A549 (cell line): Measurements from ENCODE around the gene CSPG4. TPM values are rescaled to one million over a fixed set of nuclear protein-coding genes. Genes with fewer than 3 reads are reported as not detected.

ENCODE experiments used
- ATAC-seq, 2 experiments: fragments of 200-7000 bp in 1 of 2; fragments of >200 bp in 1 of 2; cut with Nextera tagmentation in 1 of 2; cut with Tn5 transposase in 1 of 2; 3 replicates each; pipeline versions ENCODE4 v1.8.0 to v1.9.1; 2018 to 2020; ENCODE audit warnings: mild to moderate bottlenecking in 1 of 2, moderate library complexity in 1 of 2
- CTCF ChIA-PET: fragments of 300-600 bp; sonication (Branson Sonifier 250); formaldehyde crosslinking; extraction: SDS; loops from one replicate; lab custom pipeline; 2021; ENCODE audit warnings: antibody characterized with exemption, inconsistent platforms; lab: Yijun Ruan, JAX
- POLR2A ChIA-PET: fragments of 350-600 bp; formaldehyde crosslinking; extraction: SDS; loops from one replicate; lab custom pipeline; 2021; ENCODE audit warnings: antibody characterized with exemption, inconsistent platforms; lab: Yijun Ruan, JAX
- DNase-seq, 2 experiments: peaks; one replicate each; pipeline versions ENCODE4 v3.0.0 to v3.0.0-alpha.2; 2011 to 2016; ENCODE audit warnings: low read depth in 1 of 2, low spot score in 1 of 2
- FAIRE-seq: peaks from 2 replicates; lab custom pipeline; 2011; peaks lifted over from hg19 to GRCh38; lab: Jason Lieb, UNC
- H3K27ac ChIP-seq, 2 experiments: fragments of >200 bp; sonication (Bioruptor Twin); formaldehyde crosslinking; 3 replicates each; pipeline ENCODE4 v1.5.1; 2016 to 2017
- H3K4me1 ChIP-seq: fragments of >200 bp; sonication (Bioruptor Twin); formaldehyde crosslinking; 3 replicates; pipeline ENCODE4 v1.6.1; 2016
- H3K4me2 ChIP-seq: fragments of >200 bp; sonication (Bioruptor Twin); formaldehyde crosslinking; 3 replicates; pipeline ENCODE4 v1.6.1; 2016
- H3K4me3 ChIP-seq: fragments of >200 bp; sonication (Bioruptor Twin); formaldehyde crosslinking; 3 replicates; pipeline ENCODE4 v1.5.1; 2016
- H3K9me3 ChIP-seq: fragments of >200 bp; sonication (Bioruptor Twin); formaldehyde crosslinking; 3 replicates; pipeline ENCODE4 v1.6.1; 2016
- BHLHE40 ChIP-seq: IDR thresholded peaks from 2 replicates; pipeline ENCODE4 v1.6.1; 2012; ENCODE audit warnings: low read depth, low read length, inconsistent platforms
- CBX2 ChIP-seq: fragments of 200-600 bp; sonication (generic); IDR thresholded peaks from 2 replicates; pipeline ENCODE4 v1.6.1; 2016; ENCODE audit warnings: low read depth, mild to moderate bottlenecking, borderline replicate concordance
- CEBPB ChIP-seq, 2 experiments: fragments of >200 bp in 1 of 2; sonication (Bioruptor Twin) in 1 of 2; formaldehyde crosslinking in 1 of 2; IDR thresholded peaks; 2 replicates each; pipeline ENCODE4 v1.6.1; 2012 to 2016
- CTCF ChIP-seq: fragments of >200 bp; sonication (Bioruptor Twin); formaldehyde crosslinking; IDR thresholded peaks from 3 replicates; pipeline ENCODE4 v1.5.1; 2016
- E2F6 ChIP-seq: IDR thresholded peaks from 2 replicates; pipeline ENCODE4 v1.6.1; 2012; ENCODE audit warnings: low read depth, borderline replicate concordance
- ELK1 ChIP-seq: fragments of 150-350 bp; IDR thresholded peaks from 2 replicates; pipeline ENCODE4 v1.6.1; 2014; ENCODE audit warnings: low read depth, mild to moderate bottlenecking, low read length
- EP300 ChIP-seq, 2 experiments: fragments of >200 bp; sonication (Bioruptor Twin); formaldehyde crosslinking; IDR thresholded peaks; 2 replicates in 1 of 2; 3 replicates in 1 of 2; pipeline ENCODE4 v1.6.1; 2016 to 2017
- FOSB ChIP-seq: fragments of 250-450 bp; sonication (Bioruptor Pico); IDR thresholded peaks from 2 replicates; pipeline ENCODE4 v1.5.0; 2020; ENCODE audit warnings: mild to moderate bottlenecking, moderate library complexity
- GATA3 ChIP-seq: IDR thresholded peaks from 2 replicates; pipeline ENCODE4 v1.6.1; 2012; ENCODE audit warnings: borderline replicate concordance
- HDAC2 ChIP-seq: fragments of 200-600 bp; sonication (generic); IDR thresholded peaks from 2 replicates; pipeline ENCODE4 v1.6.1; 2016
- HES2 ChIP-seq: fragments of >200 bp; sonication (Bioruptor Twin); formaldehyde crosslinking; IDR thresholded peaks from 2 replicates; pipeline ENCODE4 v1.6.1; 2016
- HMGXB4 ChIP-seq: fragments of 250-450 bp; sonication (Bioruptor Pico); IDR thresholded peaks from 2 replicates; pipeline ENCODE4 v1.5.0; 2021; ENCODE audit warnings: mild to moderate bottlenecking, moderate library complexity, borderline replicate concordance
- HOXB13 ChIP-seq: fragments of 250-450 bp; sonication (Bioruptor Pico); IDR thresholded peaks from 2 replicates; pipeline ENCODE4 v1.5.0; 2020; ENCODE audit warnings: low read depth, mild to moderate bottlenecking, moderate library complexity
- JUN ChIP-seq, 2 experiments: fragments of >200 bp; sonication (Bioruptor Twin); formaldehyde crosslinking; IDR thresholded peaks; 2 replicates in 1 of 2; 3 replicates in 1 of 2; pipeline ENCODE4 v1.6.1; 2016 to 2017
- KDM5A ChIP-seq: fragments of 200-600 bp; sonication (generic); IDR thresholded peaks from 2 replicates; pipeline ENCODE4 v1.6.1; 2016; ENCODE audit warnings: antibody characterized with exemption, mild to moderate bottlenecking
- MYC ChIP-seq: IDR thresholded peaks from 2 replicates; pipeline ENCODE4 v1.6.1; 2012; ENCODE audit warnings: mild to moderate bottlenecking, inconsistent platforms, low read length, improper control_type of control experiment, borderline replicate concordance
- PBX3 ChIP-seq: IDR thresholded peaks from 2 replicates; pipeline ENCODE4 v1.6.1; 2012
- PHF8 ChIP-seq: fragments of 200-600 bp; sonication (generic); IDR thresholded peaks from 2 replicates; pipeline ENCODE4 v1.6.1; 2016; ENCODE audit warnings: low read depth, mild to moderate bottlenecking, antibody characterized with exemption, moderate library complexity, borderline replicate concordance
- RCOR1 ChIP-seq: fragments of 150-350 bp; IDR thresholded peaks from 2 replicates; pipeline ENCODE4 v1.6.1; 2014; ENCODE audit warnings: antibody characterized with exemption, low read length, low read depth
- REST ChIP-seq: fragments of 200-600 bp; sonication (generic); IDR thresholded peaks from 2 replicates; pipeline ENCODE4 v1.6.1; 2016; ENCODE audit warnings: antibody characterized with exemption, mild to moderate bottlenecking, moderate library complexity
- RFX5 ChIP-seq: fragments of 450-650 bp; IDR thresholded peaks from 2 replicates; pipeline ENCODE4 v1.7.1; 2014; ENCODE audit warnings: antibody characterized with exemption, mild to moderate bottlenecking, moderate library complexity
- WGBS: methylation state at CpG from one replicate; pipeline ENCODE4 v1.1.6; 2017; ENCODE audit errors: missing lambda C conversion rate; 5-methylcytosine and 5-hydroxymethylcytosine counted together
- polyA plus RNA-seq, 4 experiments: library from polyadenylated mRNA; depleted of rRNA in 3 of 4; stranded (reverse); fragments of >200 nt; fragmentation: RNase III in 1 of 4; extraction: RNeasy Plus Mini Kit Qiagen cat#74134 plus additional on column Dnase treatment in 1 of 4; gene quantifications; 2 replicates in 3 of 4; 3 replicates in 1 of 4; pipeline ENCODE4 v1.2.3, GENCODE V29; 2011 to 2017

CSPG4 gene
- polyA plus RNA-seq, 2 of the 4 experiments (the other 2 are of a cell fraction) = 0.01 to 0.06 TPM

- ChIA-PET POLR2A (no interaction called here), CTCF (interaction anchor here (0.5 to 3.9 kb wide), 6 partner anchors 19 to 983 kb away, joined by 3 to 18 read pairs (median 4); no protein-coding TSS in a partner anchor)
- WGBS = 62% methylated on average over 4 of the region's 4 CpGs
- ATAC-seq = no peak; a peak in 1 of 6 replicates
- no peaks in the 10 kb centered on the region for H3K9me3 ChIP-seq
- no peaks in the 10 kb centered on the region for H3K4me1 ChIP-seq
- no peak overlapping the region for H3K4me2 ChIP-seq
- H3K27ac ChIP-seq = no peak overlapping the region
- H3K4me3 ChIP-seq = no peak overlapping the region
- no peak for DNase-seq
- FAIRE-seq = no peak
- TF ChIP-seq PBX3 (no peak), KDM5A (no peak), HMGXB4 (no peak), HES2 (no peak), JUN (IDR thresholded peaks at IDR 0.05) (no peak)
Observed at GRCh38 chr15:75751891-75752290, 39.2 kb upstream of the CSPG4 start.

- H3K4me1 ChIP-seq = no peaks in the 10 kb centered on the region
- H3K27ac ChIP-seq = no peak overlapping the region
- ChIA-PET CTCF (interaction anchor here (0.8 to 3.9 kb wide), 7 partner anchors 8 to 243 kb away, joined by 3 to 18 read pairs (median 3); no protein-coding TSS in a partner anchor), POLR2A (no interaction called here)
- FAIRE-seq (no peak), DNase-seq (no peak), ATAC-seq (no peak)
- no peaks in the 10 kb centered on the region for H3K9me3 ChIP-seq
- TF ChIP-seq ELK1 (no peak), CTCF (no peak), PHF8 (no peak), EP300 (IDR thresholded peaks at IDR 0.05) (no peak), RCOR1 (no peak), CEBPB (IDR thresholded peaks at IDR 0.05) (no peak), CBX2 (no peak), E2F6 (no peak), BHLHE40 (no peak), GATA3 (no peak), HES2 (no peak), HMGXB4 (no peak), REST (no peak), HDAC2 (no peak), MYC (no peak), HOXB13 (CRISPR knock-in tag) (no peak), RFX5 (no peak), FOSB (CRISPR knock-in tag) (no peak)
- WGBS = 61% methylated on average over 2 of the region's 2 CpGs
- H3K4me3 ChIP-seq = no peak overlapping the region
- no peak overlapping the region for H3K4me2 ChIP-seq
Observed at GRCh38 chr15:75751116-75751875, 38.6 kb upstream of the CSPG4 start.
